Measurements from ENCODE around the gene AGBL1. TPM values are rescaled to one million over a fixed set of nuclear protein-coding genes. Genes with fewer than 3 reads are reported as not detected.

AGBL1 gene
- total RNA-seq, 1 donor from 2014 or later, result 0.76 TPM

- H3K4me3 Mint-ChIP-seq (ENCODE audit: unreplicated experiment), result no peak overlapping the region
- H3K36me3 Mint-ChIP-seq (ENCODE audit: unreplicated experiment), result no peaks in the 10 kb centered on the region
- no peaks in the 10 kb centered on the region for H3K4me1 Mint-ChIP-seq (ENCODE audit: low read depth, unreplicated experiment)
- H3K27me3 Mint-ChIP-seq (ENCODE audit: unreplicated experiment), result no peaks in the 10 kb centered on the region
- DNase-seq, result no peak
- no peak for TF ChIP-seq CTCF (IDR thresholded peaks at IDR 0.05; ENCODE audit: partially characterized antibody, unreplicated experiment)
- no peaks in the 10 kb centered on the region for H3K9me3 Mint-ChIP-seq (ENCODE audit: unreplicated experiment)
- no peak overlapping the region for H3K27ac Mint-ChIP-seq (ENCODE audit: unreplicated experiment)
Measured at GRCh38 chr15:86590461-86590860, 510.8 kb downstream of the AGBL1 start.

GRCh38 chr15:86591158-86591557 lies 511.5 kb downstream of the AGBL1 start:
- Mint-ChIP-seq H3K27ac (ENCODE audit: unreplicated experiment) (no peak overlapping the region), H3K4me3 (ENCODE audit: unreplicated experiment) (no peak overlapping the region), H3K27me3 (ENCODE audit: unreplicated experiment) (no peaks in the 10 kb centered on the region), H3K9me3 (ENCODE audit: unreplicated experiment) (no peaks in the 10 kb centered on the region), H3K36me3 (ENCODE audit: unreplicated experiment) (no peaks in the 10 kb centered on the region), H3K4me1 (ENCODE audit: low read depth, unreplicated experiment) (no peaks in the 10 kb centered on the region)
- no peak for DNase-seq
- TF ChIP-seq CTCF (IDR thresholded peaks at IDR 0.05; ENCODE audit: partially characterized antibody, unreplicated experiment), result no peak

GRCh38 chr15:86591994-86592735 lies 512.5 kb downstream of the AGBL1 start:
- no peaks in the 10 kb centered on the region for H3K9me3 Mint-ChIP-seq (ENCODE audit: unreplicated experiment)
- no peak overlapping the region for H3K27ac Mint-ChIP-seq (ENCODE audit: unreplicated experiment)
- H3K4me3 Mint-ChIP-seq (ENCODE audit: unreplicated experiment), result no peak overlapping the region
- no peak for DNase-seq
- H3K36me3 Mint-ChIP-seq (ENCODE audit: unreplicated experiment), result no peaks in the 10 kb centered on the region
- TF ChIP-seq CTCF (IDR thresholded peaks at IDR 0.05; ENCODE audit: partially characterized antibody, unreplicated experiment), result no peak
- H3K4me1 Mint-ChIP-seq (ENCODE audit: low read depth, unreplicated experiment), result no peaks in the 10 kb centered on the region
- H3K27me3 Mint-ChIP-seq (ENCODE audit: unreplicated experiment), result no peaks in the 10 kb centered on the region

- H3K9me3 Mint-ChIP-seq (ENCODE audit: unreplicated experiment), result no peaks in the 10 kb centered on the region
- no peak overlapping the region for H3K4me3 Mint-ChIP-seq (ENCODE audit: unreplicated experiment)
- H3K36me3 Mint-ChIP-seq (ENCODE audit: unreplicated experiment), result no peaks in the 10 kb centered on the region
- H3K4me1 Mint-ChIP-seq (ENCODE audit: low read depth, unreplicated experiment), result no peaks in the 10 kb centered on the region
- no peak overlapping the region for H3K27ac Mint-ChIP-seq (ENCODE audit: unreplicated experiment)
- TF ChIP-seq CTCF (IDR thresholded peaks at IDR 0.05; ENCODE audit: partially characterized antibody, unreplicated experiment), result no peak
- no peak for DNase-seq
- no peaks in the 10 kb centered on the region for H3K27me3 Mint-ChIP-seq (ENCODE audit: unreplicated experiment)
Measured at GRCh38 chr15:86595741-86596140, 516.1 kb downstream of the AGBL1 start.

GRCh38 chr15:86603466-86603865 lies 523.8 kb downstream of the AGBL1 start:
- no peaks in the 10 kb centered on the region for H3K4me1 Mint-ChIP-seq (ENCODE audit: low read depth, unreplicated experiment)
- H3K9me3 Mint-ChIP-seq (ENCODE audit: unreplicated experiment), result peaks cover 2% of the 10 kb centered on the region
- DNase-seq, result no peak
- H3K27ac Mint-ChIP-seq (ENCODE audit: unreplicated experiment), result no peak overlapping the region
- H3K36me3 Mint-ChIP-seq (ENCODE audit: unreplicated experiment), result no peaks in the 10 kb centered on the region
- no peak overlapping the region for H3K4me3 Mint-ChIP-seq (ENCODE audit: unreplicated experiment)
- TF ChIP-seq CTCF (IDR thresholded peaks at IDR 0.05; ENCODE audit: partially characterized antibody, unreplicated experiment), result no peak
- peaks cover 2% of the 10 kb centered on the region for H3K27me3 Mint-ChIP-seq (ENCODE audit: unreplicated experiment)
